Small intestine (tissue), 7 donors: ENCODE data around the gene MPRIP. TPM values are rescaled to one million over a fixed set of nuclear protein-coding genes. Genes with fewer than 3 reads are reported as not detected.

Experiments
- DNase-seq, 2 donors: peaks; one replicate each; pipeline versions ENCODE4 v3.0.0 to v3.0.0-alpha.2; 2013
- FAIRE-seq: peaks from 2 replicates; lab custom pipeline; 2012; peaks lifted over from hg19 to GRCh38; lab: Jason Lieb, UNC
- H3K27ac ChIP-seq, 3 donors: one replicate each; pipeline ENCODE4 v1.5.1; 2013; ENCODE audit warnings: low read length in 2 of 3, mild to moderate bottlenecking in 2 of 3, control low read depth in 1 of 3, inconsistent platforms in 1 of 3, low read depth in 1 of 3, moderate library complexity in 1 of 3
- H3K27me3 ChIP-seq, 3 donors: one replicate each; pipeline ENCODE4 v1.6.1; 2013; ENCODE audit warnings: low read length in 3 of 3, inconsistent platforms in 1 of 3; ENCODE audit not compliant: control insufficient read depth in 3 of 3, insufficient read depth in 3 of 3
- H3K36me3 ChIP-seq, 3 donors: one replicate each; pipeline ENCODE4 v1.6.1; 2013; ENCODE audit warnings: low read length in 3 of 3, inconsistent platforms in 1 of 3, low read depth in 1 of 3, mild to moderate bottlenecking in 1 of 3, moderate library complexity in 1 of 3; ENCODE audit not compliant: control insufficient read depth in 3 of 3, insufficient read depth in 2 of 3
- H3K4me1 ChIP-seq, 3 donors: one replicate each; pipeline ENCODE4 v1.6.1; 2013; ENCODE audit warnings: low read length in 2 of 3, inconsistent platforms in 1 of 3, low read depth in 1 of 3, mild to moderate bottlenecking in 1 of 3, moderate library complexity in 1 of 3; ENCODE audit not compliant: control insufficient read depth in 3 of 3, insufficient read depth in 2 of 3
- H3K4me3 ChIP-seq, 3 donors: one replicate each; pipeline ENCODE4 v1.5.1; 2013; ENCODE audit warnings: low read length in 3 of 3, control low read depth in 1 of 3, inconsistent platforms in 1 of 3, low read depth in 1 of 3, mild to moderate bottlenecking in 1 of 3, moderate library complexity in 1 of 3
- H3K9me3 ChIP-seq, 2 donors: one replicate each; pipeline ENCODE4 v1.6.1; 2013; ENCODE audit warnings: low read depth in 1 of 2, low read length in 1 of 2; ENCODE audit not compliant: control insufficient read depth in 2 of 2, insufficient read depth in 1 of 2
- WGBS, 3 donors: extraction: QIAGEN DNeasy Blood & Tissue Kit; methylation state at CpG; one replicate each; pipeline ENCODE4 v1.1.7; 2013; 5-methylcytosine and 5-hydroxymethylcytosine counted together
- polyA plus RNA-seq, 4 donors: library from polyadenylated mRNA; stranded (reverse) in 3 of 4; unstranded in 1 of 4; fragments of 200-250 nt in 3 of 4; fragments of 120-200 nt in 1 of 4; gene quantifications; one replicate each; pipeline versions ENCODE4 v1.2.1 to v1.2.3, GENCODE V29; 2013
- donor health status: healthy with polysubstance abuse.
- donor health status: control.
- donor health status: control.
- donor health status: Bipolar disorder and iron deficiency.
- donor health status: healthy.

The MPRIP gene
- polyA plus RNA-seq, 4 donors: 98.9 to 233 (median 190) TPM

DNA sequence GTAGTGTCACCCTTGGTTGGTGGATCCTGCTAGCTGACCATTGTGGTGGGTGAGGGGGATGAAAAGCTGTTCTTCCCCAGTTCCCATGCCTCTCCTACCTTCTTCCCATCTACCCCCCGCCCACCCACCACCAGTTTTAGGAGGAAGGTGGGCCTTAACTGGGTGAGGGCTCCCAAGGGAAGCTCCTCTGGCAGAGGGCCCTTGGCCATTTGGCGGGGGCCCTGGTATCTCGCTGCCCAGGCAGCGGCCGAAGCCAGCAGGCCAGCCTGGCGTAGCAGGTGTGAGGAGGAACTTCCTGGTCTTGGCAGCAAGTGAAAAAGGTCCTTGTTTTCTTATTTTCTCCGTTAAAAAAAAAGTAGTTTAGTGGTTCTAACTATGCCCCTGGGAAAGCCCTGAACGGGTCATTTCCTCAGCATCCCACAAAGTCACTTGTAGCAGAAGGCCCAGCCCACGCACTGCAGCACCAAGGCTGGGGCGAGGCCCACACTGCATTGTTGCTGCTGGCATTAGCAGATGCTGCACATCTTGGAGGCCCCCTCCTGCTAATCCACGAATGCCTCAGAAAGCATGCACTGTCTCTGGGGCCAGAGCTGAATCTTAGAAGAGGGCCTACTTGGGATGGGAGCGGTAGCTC, 72.5 kb downstream of the MPRIP start:
- WGBS, 3 donors: 62 to 66% (median 63%) methylated on average over 12 of the region's 12 CpGs
- H3K27ac ChIP-seq: peak overlapping the region in 1 of 3 donors; percentile 2
- peaks cover 18 to 44% (median 31%) of the 10 kb centered on the region in 3 donors for H3K4me1 ChIP-seq
- FAIRE-seq (no peak), DNase-seq (no peak)
- no peak overlapping the region for H3K4me3 ChIP-seq
- peaks cover 0 to 59% (median 0%) of the 10 kb centered on the region in 3 donors for H3K36me3 ChIP-seq
- H3K27me3 ChIP-seq: no peaks in the 10 kb centered on the region
- H3K9me3 ChIP-seq: no peaks in the 10 kb centered on the region

DNA sequence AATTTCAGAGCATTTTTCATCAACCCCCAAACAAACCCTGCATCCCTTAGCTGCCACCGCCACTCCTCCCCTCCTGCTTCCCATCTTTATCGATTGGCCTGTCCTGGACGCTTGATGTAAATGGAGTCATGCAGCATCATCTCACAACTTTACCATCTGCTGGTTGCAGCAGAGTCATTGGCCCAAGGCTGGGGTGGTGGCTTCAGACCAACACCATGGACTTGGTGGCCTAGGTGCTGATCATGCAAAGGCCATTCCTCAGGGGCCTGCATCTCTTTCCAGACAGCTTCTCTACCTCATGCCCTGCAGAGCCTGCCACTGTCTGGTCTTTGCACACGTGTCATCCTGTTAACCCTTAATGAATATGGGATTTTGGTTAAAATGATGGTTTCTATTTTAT, 73.4 kb downstream of the MPRIP start:
- 91 to 97% (median 92%) methylated on average over 4 of the region's 4 CpGs for WGBS, 3 donors
- H3K36me3 ChIP-seq: peaks cover 0 to 63% (median 0%) of the 10 kb centered on the region in 3 donors
- DNase-seq (no peak), FAIRE-seq (no peak)
- H3K9me3 ChIP-seq: no peaks in the 10 kb centered on the region
- H3K27ac ChIP-seq: no peak overlapping the region
- peaks cover 14 to 43% (median 27%) of the 10 kb centered on the region in 3 donors for H3K4me1 ChIP-seq
- no peak overlapping the region for H3K4me3 ChIP-seq
- H3K27me3 ChIP-seq: no peaks in the 10 kb centered on the region

DNA sequence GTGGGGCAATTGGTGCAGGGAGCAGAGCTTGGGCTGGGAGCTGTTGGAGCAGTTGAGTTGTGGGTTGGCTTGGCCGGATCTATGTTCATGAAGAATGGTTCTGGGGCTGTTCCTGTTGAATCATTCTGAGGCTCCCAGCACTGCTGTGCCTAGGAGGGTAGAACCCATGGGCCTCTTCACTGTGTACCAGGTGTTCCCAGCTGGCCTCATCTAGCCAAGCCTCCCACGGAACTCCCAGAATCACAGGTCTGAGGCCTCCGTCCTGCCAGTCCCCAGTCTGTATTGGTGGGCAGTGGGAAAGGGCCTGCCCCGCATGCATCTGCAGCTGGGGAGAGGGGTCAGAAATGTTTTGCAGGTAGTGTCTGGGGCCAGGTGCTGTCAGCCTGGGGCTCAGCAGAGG, 74.1 kb downstream of the MPRIP start:
- Histone ChIP-seq H3K36me3 (peaks cover 0 to 59% (median 0%) of the 10 kb centered on the region in 3 donors), H3K27ac (no peak overlapping the region), H3K9me3 (no peaks in the 10 kb centered on the region), H3K27me3 (no peaks in the 10 kb centered on the region), H3K4me1 (peaks cover 14 to 48% (median 27%) of the 10 kb centered on the region in 3 donors), H3K4me3 (no peak overlapping the region)
- WGBS, 3 donors: 94 to 95% (median 94%) methylated on average over 4 of the region's 4 CpGs
- no peak for FAIRE-seq
- no peak for DNase-seq

DNA sequence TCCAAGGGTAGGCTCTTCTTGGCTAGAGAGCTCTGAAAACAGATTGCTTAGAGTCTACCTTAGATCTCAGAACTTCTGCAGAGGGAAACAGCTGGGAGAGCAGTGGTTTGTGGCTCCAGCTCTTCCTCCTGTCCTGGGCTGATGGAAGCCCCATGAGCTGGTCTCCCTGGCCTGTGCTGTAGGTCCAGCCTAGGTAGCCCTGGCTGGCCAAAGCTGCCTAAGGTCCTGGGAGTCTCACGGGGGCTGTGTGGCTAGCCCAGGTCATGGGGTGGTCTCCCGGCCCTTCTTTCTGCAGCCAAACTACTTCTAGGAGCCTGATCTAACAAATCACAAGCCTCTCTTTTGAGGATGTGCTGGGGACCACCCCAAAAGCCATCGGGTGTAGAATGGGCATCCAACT, 75.7 kb downstream of the MPRIP start:
- WGBS, 3 donors: 89 to 94% (median 90%) methylated on average over 3 of the region's 3 CpGs
- Histone ChIP-seq H3K4me3 (no peak overlapping the region), H3K27ac (peak overlapping the region in 2 of 3 donors; percentile 43 to 93), H3K36me3 (peaks cover 0 to 44% (median 0%) of the 10 kb centered on the region in 3 donors), H3K27me3 (no peaks in the 10 kb centered on the region), H3K4me1 (peaks cover 14 to 48% (median 27%) of the 10 kb centered on the region in 3 donors), H3K9me3 (no peaks in the 10 kb centered on the region)
- DNase-seq: no peak
- FAIRE-seq: no peak

DNA sequence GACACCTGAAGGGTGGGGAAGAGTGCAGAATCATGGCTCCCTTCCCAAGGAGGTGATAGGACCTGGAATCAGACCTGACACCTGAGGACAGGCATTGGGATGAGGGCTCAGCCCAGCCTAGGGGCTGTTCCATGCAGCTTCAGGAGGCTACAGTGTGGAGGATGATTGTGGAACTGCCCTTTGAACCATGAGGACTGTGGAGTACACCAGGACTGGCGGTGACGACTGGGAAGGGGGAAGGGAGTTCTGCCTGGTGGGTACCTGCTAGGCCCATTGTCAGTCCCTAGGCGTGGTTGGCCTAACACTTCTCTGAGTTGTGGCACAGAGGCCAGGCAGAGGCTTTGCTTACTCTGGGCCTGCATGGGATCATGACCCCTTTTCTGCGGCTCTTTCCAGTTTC, 76.1 kb downstream of the MPRIP start:
- peak overlapping the region; percentile 43 to 93 (median 64) for H3K27ac ChIP-seq
- peaks cover 14 to 48% (median 27%) of the 10 kb centered on the region in 3 donors for H3K4me1 ChIP-seq
- peak; percentile 74 to 79 for DNase-seq
- no peak for FAIRE-seq
- peaks cover 0 to 44% (median 0%) of the 10 kb centered on the region in 3 donors for H3K36me3 ChIP-seq
- H3K27me3 ChIP-seq: no peaks in the 10 kb centered on the region
- WGBS, 3 donors: 33 to 73% (median 70%) methylated on average over 4 of the region's 4 CpGs
- no peak overlapping the region for H3K4me3 ChIP-seq
- H3K9me3 ChIP-seq: no peaks in the 10 kb centered on the region

DNA sequence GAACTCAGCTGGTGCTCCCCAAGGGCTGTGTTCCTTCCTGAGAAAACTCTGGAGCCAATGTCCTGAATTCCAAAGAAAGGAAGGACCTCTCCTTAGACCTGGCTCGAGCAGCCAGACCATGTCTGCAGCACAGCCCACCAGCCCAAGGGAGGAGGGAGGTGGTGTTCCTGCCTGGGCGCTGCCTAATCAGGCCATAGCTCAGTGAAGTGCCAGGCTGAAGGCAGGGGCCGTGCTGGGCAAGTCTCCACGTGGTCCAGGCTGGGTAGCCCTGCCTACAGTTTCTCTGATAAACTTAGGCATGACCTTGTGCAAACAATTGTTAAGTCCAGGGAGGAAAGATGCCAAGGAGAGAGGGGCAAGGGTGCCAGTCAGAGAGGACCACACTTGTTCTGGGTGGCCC, 76.8 kb downstream of the MPRIP start:
- 54 to 56% (median 56%) methylated on average over 4 of the region's 4 CpGs for WGBS, 3 donors
- H3K27me3 ChIP-seq: no peaks in the 10 kb centered on the region
- peaks cover 14 to 48% (median 27%) of the 10 kb centered on the region in 3 donors for H3K4me1 ChIP-seq
- FAIRE-seq (no peak), DNase-seq (no peak)
- H3K27ac ChIP-seq: peak overlapping the region; percentile 29 to 93 (median 64)
- no peak overlapping the region for H3K4me3 ChIP-seq
- peaks cover 0 to 46% (median 0%) of the 10 kb centered on the region in 3 donors for H3K36me3 ChIP-seq
- H3K9me3 ChIP-seq: no peaks in the 10 kb centered on the region

DNA sequence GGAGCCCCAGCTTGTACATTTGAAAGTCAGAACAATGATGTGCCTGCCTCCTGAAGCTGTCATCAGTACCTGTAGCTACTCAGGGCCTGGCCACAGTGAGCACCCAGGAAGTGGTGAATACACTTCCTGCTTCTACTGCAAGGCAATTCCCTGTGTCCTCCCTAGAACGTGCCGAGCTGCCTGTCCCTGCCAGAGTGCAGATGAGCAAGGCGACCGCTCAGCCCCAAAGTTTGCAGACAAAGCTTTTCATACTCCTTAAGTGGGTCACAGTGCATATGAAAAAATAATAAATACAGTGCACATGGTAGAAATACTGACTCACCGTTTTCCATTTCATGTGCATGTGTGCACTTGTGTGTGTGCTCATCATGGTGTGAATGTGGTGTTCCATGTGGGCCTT, 77.3 kb downstream of the MPRIP start:
- DNase-seq: peak; percentile 29 to 63
- no peaks in the 10 kb centered on the region for H3K9me3 ChIP-seq
- no peak for FAIRE-seq
- H3K4me1 ChIP-seq: peaks cover 14 to 48% (median 26%) of the 10 kb centered on the region in 3 donors
- H3K27ac ChIP-seq: peak overlapping the region; percentile 29 to 93 (median 64)
- WGBS, 3 donors: 37 to 65% (median 62%) methylated on average over 5 of the region's 5 CpGs
- no peak overlapping the region for H3K4me3 ChIP-seq
- no peaks in the 10 kb centered on the region for H3K27me3 ChIP-seq
- peaks cover 0 to 47% (median 0%) of the 10 kb centered on the region in 3 donors for H3K36me3 ChIP-seq

DNA sequence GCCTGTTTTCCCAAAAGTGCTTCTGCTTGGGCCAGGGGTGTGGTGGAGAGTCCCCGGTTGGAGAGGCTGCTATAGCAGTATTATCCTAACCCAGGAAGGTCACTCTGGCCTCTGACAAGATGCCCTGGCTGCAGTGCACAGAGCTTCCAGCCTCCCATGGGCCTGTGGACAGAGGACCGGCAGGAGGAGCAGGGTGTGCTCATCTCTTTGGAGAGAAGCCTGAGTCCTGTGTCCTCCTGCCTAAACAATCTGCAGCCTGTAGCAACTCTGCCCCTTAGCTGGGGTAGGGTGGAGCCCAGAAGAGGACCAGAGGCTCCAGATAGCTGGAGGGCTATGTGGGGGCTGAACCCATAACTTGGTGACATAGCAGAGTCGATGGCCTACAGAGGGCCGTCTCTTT, 78.0 kb downstream of the MPRIP start:
- Histone ChIP-seq H3K9me3 (no peaks in the 10 kb centered on the region), H3K27me3 (no peaks in the 10 kb centered on the region), H3K4me3 (no peak overlapping the region), H3K27ac (peak overlapping the region; percentile 22 to 93 (median 52)), H3K36me3 (peaks cover 0 to 47% (median 0%) of the 10 kb centered on the region in 3 donors), H3K4me1 (peaks cover 14 to 43% (median 22%) of the 10 kb centered on the region in 3 donors)
- WGBS, 3 donors: 51 to 81% (median 80%) methylated on average over 4 of the region's 4 CpGs
- FAIRE-seq: no peak
- DNase-seq: no peak
